GM23338 (cell line): ENCODE results near the gene KLK11. TPM values are rescaled to one million over a fixed set of nuclear protein-coding genes. Genes with fewer than 3 reads are reported as not detected.

Source experiments
- ATAC-seq: fragments of 200-7000 bp; cut with Tn5 transposase; 3 replicates; pipeline ENCODE4 v1.9.1; 2020
- DNase-seq: peaks from one replicate; pipeline ENCODE4 v3.0.0-alpha.2; 2015; ENCODE audit warnings: low spot score
- H2AFZ ChIP-seq: fragments of 200-600 bp; sonication (generic); 2 replicates; pipeline ENCODE4 v1.8.0; 2016; ENCODE audit warnings: antibody characterized with exemption, mild to moderate bottlenecking, moderate library complexity
- H3F3A ChIP-seq: fragments of 200-600 bp; sonication (generic); replicated peaks from 2 replicates; pipeline ENCODE4 v1.8.0; 2017; ENCODE audit warnings: antibody characterized with exemption, mixed run types, low read depth
- H3K27ac ChIP-seq: fragments of 200-600 bp; sonication (generic); 2 replicates; pipeline ENCODE4 v1.6.1; 2016; ENCODE audit warnings: low read depth
- H3K27me3 ChIP-seq: fragments of 200-600 bp; sonication (generic); 2 replicates; pipeline ENCODE4 v1.8.0; 2016; ENCODE audit warnings: mild to moderate bottlenecking, mixed run types, moderate library complexity; ENCODE audit not compliant: insufficient read depth
- H3K36me3 ChIP-seq: fragments of 200-600 bp; sonication (generic); 2 replicates; pipeline ENCODE4 v1.8.0; 2016; ENCODE audit warnings: mild to moderate bottlenecking; ENCODE audit not compliant: insufficient read depth
- H3K4me1 ChIP-seq: fragments of 200-600 bp; sonication (generic); 2 replicates; pipeline ENCODE4 v1.8.0; 2016; ENCODE audit warnings: mild to moderate bottlenecking, moderate library complexity; ENCODE audit not compliant: insufficient read depth
- H3K4me2 ChIP-seq: fragments of 200-600 bp; sonication (generic); 2 replicates; pipeline ENCODE4 v1.7.1; 2017; ENCODE audit warnings: mixed run types
- H3K4me3 ChIP-seq: fragments of 200-600 bp; sonication (generic); 2 replicates; pipeline ENCODE4 v1.6.1; 2016; ENCODE audit warnings: mixed run types
- H3K79me2 ChIP-seq: fragments of 200-600 bp; sonication (generic); replicated peaks from 2 replicates; pipeline ENCODE4 v1.8.0; 2017; ENCODE audit warnings: mild to moderate bottlenecking; ENCODE audit not compliant: insufficient read depth
- H3K9me2 ChIP-seq: fragments of 200-600 bp; sonication (generic); 2 replicates; pipeline ENCODE4 v1.8.0; 2017; ENCODE audit not compliant: insufficient read depth
- H4K20me1 ChIP-seq: fragments of 200-600 bp; sonication (generic); replicated peaks from 2 replicates; pipeline ENCODE4 v1.8.0; 2017; ENCODE audit warnings: mild to moderate bottlenecking; ENCODE audit not compliant: insufficient read depth
- H3K27ac Mint-ChIP-seq: 2 replicates; pipeline ENCODE4 v1.8.0; 2020; ENCODE audit warnings: inconsistent platforms, mild to moderate bottlenecking, moderate library complexity, mixed read lengths
- H3K27me3 Mint-ChIP-seq: 3 replicates; pipeline ENCODE4 v1.8.0; 2022; ENCODE audit warnings: low read depth, mild to moderate bottlenecking, moderate library complexity, mixed read lengths, inconsistent platforms; ENCODE audit not compliant: insufficient read depth, poor library complexity
- H3K36me3 Mint-ChIP-seq: 3 replicates; pipeline ENCODE4 v1.8.0; 2021; ENCODE audit warnings: low read depth, mild to moderate bottlenecking, inconsistent platforms, moderate library complexity, mixed read lengths
- H3K4me1 Mint-ChIP-seq: 3 replicates; pipeline ENCODE4 v1.8.0; 2020; ENCODE audit warnings: mild to moderate bottlenecking, inconsistent platforms, mixed read lengths
- H3K4me3 Mint-ChIP-seq: 3 replicates; pipeline ENCODE4 v1.8.0; 2021; ENCODE audit warnings: moderate library complexity, mild to moderate bottlenecking, inconsistent platforms, mixed read lengths
- H3K9me3 Mint-ChIP-seq: 3 replicates; pipeline ENCODE4 v1.8.0; 2020; ENCODE audit warnings: moderate library complexity, mild to moderate bottlenecking, inconsistent platforms, mixed read lengths
- CREB1 ChIP-seq: fragments of 250-450 bp; sonication (Bioruptor Pico); IDR thresholded peaks from 2 replicates; pipeline ENCODE4 v1.5.0; 2020; ENCODE audit warnings: low read depth, mild to moderate bottlenecking, moderate library complexity
- ETS1 ChIP-seq: IDR thresholded peaks from 2 replicates; pipeline ENCODE4 v1.6.1; 2016; ENCODE audit warnings: antibody characterized with exemption
- EZH2 ChIP-seq: fragments of 200-600 bp; sonication (generic); IDR thresholded peaks from one replicate; pipeline ENCODE4 v1.8.0; 2017; ENCODE audit warnings: antibody characterized with exemption, mild to moderate bottlenecking, low read depth; ENCODE audit not compliant: unreplicated experiment
- EZH2phosphoT487 ChIP-seq: fragments of 200-600 bp; sonication (generic); IDR thresholded peaks from one replicate; pipeline ENCODE4 v1.8.1; 2018; ENCODE audit warnings: antibody characterized with exemption; ENCODE audit not compliant: unreplicated experiment
- JUNB ChIP-seq: IDR thresholded peaks from one replicate; pipeline ENCODE4 v1.6.1; 2016; ENCODE audit warnings: antibody characterized with exemption; ENCODE audit not compliant: unreplicated experiment
- NANOG ChIP-seq: IDR thresholded peaks from 2 replicates; pipeline ENCODE4 v1.6.1; 2016; ENCODE audit warnings: antibody characterized with exemption, borderline replicate concordance
- POLR2AphosphoS5 ChIP-seq: IDR thresholded peaks from 2 replicates; pipeline ENCODE4 v1.6.1; 2016; ENCODE audit warnings: antibody characterized with exemption, low read depth
- REST ChIP-seq: IDR thresholded peaks from one replicate; pipeline ENCODE4 v1.6.1; 2018; ENCODE audit warnings: antibody characterized with exemption; ENCODE audit not compliant: unreplicated experiment
- STAT1 ChIP-seq: IDR thresholded peaks from one replicate; pipeline ENCODE4 v1.6.1; 2016; ENCODE audit warnings: antibody characterized with exemption; ENCODE audit not compliant: unreplicated experiment
- ZNF114 ChIP-seq: fragments of 250-450 bp; sonication (Bioruptor Pico); IDR thresholded peaks from 2 replicates; pipeline ENCODE4 v1.5.0; 2020; ENCODE audit warnings: mild to moderate bottlenecking, moderate library complexity
- ZNF331 ChIP-seq: fragments of 250-450 bp; sonication (Bioruptor Pico); IDR thresholded peaks from 2 replicates; pipeline ENCODE4 v1.5.0; 2020; ENCODE audit warnings: low read depth, mild to moderate bottlenecking, moderate library complexity
- ZNF462 ChIP-seq: fragments of 250-450 bp; sonication (Bioruptor Pico); IDR thresholded peaks from 2 replicates; pipeline ENCODE4 v1.5.0; 2020; ENCODE audit warnings: mild to moderate bottlenecking, moderate library complexity
- polyA plus RNA-seq: library from polyadenylated mRNA; unstranded; fragments of >200 nt; fragmentation: Nextera tagmentation; extraction: Ambion mirVana; gene quantifications from 2 replicates; pipeline ENCODE4 v1.2.1, GENCODE V29; 2016
- total RNA-seq: library from RNA; depleted of rRNA; stranded (reverse); fragments of >200 nt; shearing (Covaris generic); gene quantifications from 2 replicates; pipeline ENCODE4 v1.2.3, GENCODE V29; 2014

KLK11 gene
- total and polyA plus RNA-seq, 2 experiments from 2014 or later = not detected

- no peak for DNase-seq
- no peaks in the 10 kb centered on the region for H3F3A ChIP-seq
- no peak overlapping the region for H2AFZ ChIP-seq
- H3K4me1 Mint-ChIP-seq = peaks cover 15% of the 10 kb centered on the region
- peaks cover 9% of the 10 kb centered on the region; the same call in 2 of the 3 replicates for H3K9me3 Mint-ChIP-seq
- H3K79me2 ChIP-seq = no peaks in the 10 kb centered on the region
- H3K9me2 ChIP-seq = no peaks in the 10 kb centered on the region
- H3K36me3 Mint-ChIP-seq = no peaks in the 10 kb centered on the region; the same call in 2 of the 3 replicates
- H3K27me3 ChIP-seq = no peaks in the 10 kb centered on the region
- ATAC-seq = no peak
- H4K20me1 ChIP-seq = no peaks in the 10 kb centered on the region
- no peak overlapping the region for H3K27ac Mint-ChIP-seq
- TF ChIP-seq EZH2 (no peak), REST (no peak), JUNB (no peak), ZNF114 (CRISPR knock-in tag) (no peak), ETS1 (no peak), EZH2phosphoT487 (no peak), NANOG (no peak), POLR2AphosphoS5 (no peak), ZNF462 (CRISPR knock-in tag) (no peak), STAT1 (no peak), CREB1 (no peak), ZNF331 (no peak)
- H3K27me3 Mint-ChIP-seq = peaks cover 4% of the 10 kb centered on the region
- peaks cover 11% of the 10 kb centered on the region for H3K4me1 ChIP-seq
- no peak overlapping the region for H3K27ac ChIP-seq
- H3K4me3 ChIP-seq = no peak overlapping the region
- H3K36me3 ChIP-seq = no peaks in the 10 kb centered on the region
- no peak overlapping the region for H3K4me2 ChIP-seq
- H3K4me3 Mint-ChIP-seq = no peak overlapping the region
Observed at GRCh38 chr19:51040151-51040550, 13.7 kb upstream of the KLK11 start.
